Transverse colon (tissue), 4 donors: ENCODE measurements around the gene CD6. TPM values are rescaled to one million over a fixed set of nuclear protein-coding genes. Genes with fewer than 3 reads are reported as not detected.
A peak's percentile ranks its signal among the peaks of the same experiment; 100 is the strongest.

Source experiments
- DNase-seq: peaks from one replicate; pipeline ENCODE4 v3.0.0-alpha.2; 2019
- H3K27ac ChIP-seq, 4 donors: fragments of 200-600 bp; sonication (generic); 2 replicates each; pipeline ENCODE4 v1.5.1; 2016 to 2018; ENCODE audit warnings: inconsistent platforms in 4 of 4
- H3K27me3 ChIP-seq: fragments of 200-600 bp; sonication (generic); 2 replicates; pipeline ENCODE4 v1.5.1; 2017; ENCODE audit warnings: inconsistent platforms
- H3K36me3 ChIP-seq, 4 donors: fragments of 200-600 bp; sonication (generic); 2 replicates each; pipeline ENCODE4 v1.5.1; 2017 to 2019; ENCODE audit warnings: inconsistent platforms in 4 of 4
- H3K4me1 ChIP-seq, 4 donors: fragments of 200-600 bp; sonication (generic); 2 replicates each; pipeline ENCODE4 v1.5.1; 2017 to 2020; ENCODE audit warnings: inconsistent platforms in 4 of 4
- H3K4me3 ChIP-seq, 4 donors: fragments of 200-600 bp; sonication (generic); 1 replicate in 1 of 4; 2 replicates in 3 of 4; pipeline versions ENCODE4 v1.5.1 to v1.6.1; 2017 to 2019; ENCODE audit warnings: inconsistent platforms in 4 of 4
- H3K9me3 ChIP-seq, 2 donors: fragments of 200-600 bp; sonication (generic); 2 replicates each; pipeline ENCODE4 v1.5.1; 2017 to 2019; ENCODE audit warnings: inconsistent platforms in 2 of 2
- CTCF ChIP-seq, 5 experiments: fragments of 200-600 bp in 3 of 5; fragments of 450-650 bp in 2 of 5; sonication (generic) in 3 of 5; IDR thresholded peaks; 1 replicate in 2 of 5; 2 replicates in 3 of 5; pipeline ENCODE4 v1.5.1; 2016 to 2017; ENCODE audit warnings: antibody characterized with exemption in 5 of 5, inconsistent platforms in 3 of 5, mild to moderate bottlenecking in 2 of 5, moderate library complexity in 1 of 5
- EP300 ChIP-seq: sonication (generic); formaldehyde crosslinking; IDR thresholded peaks from one replicate; pipeline ENCODE4 v1.6.1; 2017; ENCODE audit warnings: antibody characterized with exemption, low read depth
- POLR2A ChIP-seq: fragments of 450-650 bp; IDR thresholded peaks from one replicate; pipeline ENCODE4 v1.6.1; 2016; ENCODE audit warnings: antibody characterized with exemption, mild to moderate bottlenecking, moderate library complexity
- POLR2AphosphoS5 ChIP-seq, 3 donors: sonication (generic); formaldehyde crosslinking; IDR thresholded peaks; one replicate each; pipeline ENCODE4 v1.6.1; 2016; ENCODE audit warnings: antibody characterized with exemption in 3 of 3
- WGBS, 2 donors: methylation state at CpG; one replicate each; pipeline ENCODE4 v1.1.5; 2018; ENCODE audit warnings: low coverage in 1 of 2; 5-methylcytosine and 5-hydroxymethylcytosine counted together
- in situ Hi-C, 4 donors: fragments of 200-750 bp; cut with MboI; loops; one replicate each; pipeline versions ENCODE4 v1.15.0 to v1.15.1; 2017; ENCODE audit warnings: low sequenced_read_pairs in 3 of 4, low pct_ligation_motif_present in 1 of 4, low pct_unique_long_range_greater_than_20kb in 1 of 4
- intact Hi-C: fragments of 100-400 bp; cut with DNase I; formaldehyde crosslinking; loops from one replicate; pipeline ENCODE4 v1.15.1; 2023; ENCODE audit warnings: low total_unique reads
- total RNA-seq, 4 donors: library from RNA; depleted of rRNA; stranded (reverse); fragments of >200 nt; gene quantifications; one replicate each; pipeline ENCODE4 v1.1.0, GENCODE V29; 2016

CD6 gene
- total RNA-seq, 4 donors from 2014 or later, result 1.9 to 4.3 (median 3.0) TPM; not detected in 1

DNA sequence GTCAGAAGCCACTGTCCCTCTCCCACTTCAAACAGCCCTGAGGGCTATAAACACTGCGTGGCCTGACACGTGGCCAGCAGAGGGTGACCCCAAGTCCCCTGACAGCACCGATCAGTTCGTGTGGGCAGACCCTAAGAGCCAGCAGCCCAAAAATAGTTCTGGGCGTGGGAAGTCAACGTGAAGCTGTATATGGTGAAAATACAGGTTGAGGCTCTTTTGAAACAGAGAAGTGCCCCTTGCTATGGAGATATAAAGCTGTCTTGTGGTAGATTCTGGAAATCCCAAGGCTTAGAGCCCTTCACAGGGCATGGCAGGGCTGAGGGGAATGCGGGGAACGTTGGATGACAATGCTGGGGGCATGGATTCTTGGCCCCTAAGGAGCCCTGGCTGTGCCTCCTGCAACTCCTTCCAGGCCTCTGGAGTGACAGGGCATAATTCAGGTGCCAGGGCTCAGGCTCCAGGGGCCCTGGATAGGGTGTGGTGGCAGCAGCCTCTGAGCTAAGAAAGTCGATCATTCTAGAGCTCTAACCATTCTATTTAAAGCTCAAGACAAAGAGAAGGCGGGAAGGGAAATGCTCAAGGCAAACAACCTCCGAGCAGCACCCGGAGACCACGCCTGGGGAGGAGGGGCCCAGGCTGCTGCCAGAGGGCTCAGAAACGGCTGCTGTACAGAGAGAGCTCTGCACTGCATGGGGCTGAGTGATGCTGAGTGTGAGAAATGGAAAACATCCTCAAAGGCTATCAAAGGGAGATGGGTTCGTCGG, 70.5 kb downstream of the CD6 start:
- DNase-seq, result peak; percentile 62
- H3K4me1 ChIP-seq, result peaks cover 0 to 10% (median 9%) of the 10 kb centered on the region in 4 donors
- H3K36me3 ChIP-seq, result no peaks in the 10 kb centered on the region
- no peaks in the 10 kb centered on the region for H3K27me3 ChIP-seq
- no peaks in the 10 kb centered on the region for H3K9me3 ChIP-seq
- in situ Hi-C loops (no loop called here), intact Hi-C loops (loop anchor here (10.0 kb wide), 1 partner anchor 47 kb away; no protein-coding TSS in a partner anchor)
- TF ChIP-seq POLR2AphosphoS5 (IDR thresholded peaks at IDR 0.05) (peak in 2 of 3 donors; percentile 22 to 32), EP300 (no peak)
- WGBS, 2 donors, result 35 to 88% methylated on average over 3 to 16 of the region's 16 CpGs
- peak overlapping the region; percentile 24 to 63 (median 33) for H3K27ac ChIP-seq
- H3K4me3 ChIP-seq, result peak overlapping the region in 1 of 4 donors; percentile 1

DNA sequence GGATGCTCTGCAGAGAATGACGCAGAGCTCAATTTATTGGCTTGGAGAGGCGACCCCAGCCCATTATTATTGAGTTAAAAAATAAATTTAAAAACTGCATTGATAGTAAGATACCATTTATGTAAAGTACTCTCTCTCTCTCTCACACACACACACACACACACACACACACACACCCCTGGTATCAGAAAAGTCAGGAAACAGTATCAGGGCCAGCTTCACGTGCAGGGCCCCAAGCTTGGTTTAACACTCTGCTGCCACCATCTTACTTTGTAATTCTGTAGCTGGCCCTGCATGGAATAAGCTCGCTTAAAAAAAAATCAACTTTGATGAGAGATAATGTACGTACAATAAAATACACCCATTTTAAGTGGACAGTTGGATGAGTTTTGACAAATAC, 71.1 kb downstream of the CD6 start:
- 57 to 60% methylated on average over 3 to 5 of the region's 5 CpGs for WGBS, 2 donors
- peak overlapping the region in 3 of 4 donors; percentile 24 to 63 (median 36) for H3K27ac ChIP-seq
- no peaks in the 10 kb centered on the region for H3K9me3 ChIP-seq
- no peaks in the 10 kb centered on the region for H3K36me3 ChIP-seq
- intact Hi-C loops, result loop anchor here (10.0 kb wide), 1 partner anchor 48 kb away; no protein-coding TSS in a partner anchor
- no peaks in the 10 kb centered on the region for H3K27me3 ChIP-seq
- DNase-seq, result no peak
- TF ChIP-seq POLR2AphosphoS5 (IDR thresholded peaks at IDR 0.05) (no peak), EP300 (no peak), CTCF (IDR thresholded peaks at IDR 0.05) (no peak), POLR2A (no peak)
- H3K4me1 ChIP-seq, result peaks cover 0 to 10% (median 9%) of the 10 kb centered on the region in 4 donors
- in situ Hi-C loops, result no loop called here
- H3K4me3 ChIP-seq, result no peak overlapping the region

- intact Hi-C loops (loop anchor here (10.0 kb wide), 1 partner anchor 48 kb away; no protein-coding TSS in a partner anchor), in situ Hi-C loops (no loop called here)
- Histone ChIP-seq H3K27ac (peak overlapping the region in 1 of 4 donors; percentile 5), H3K9me3 (no peaks in the 10 kb centered on the region), H3K27me3 (no peaks in the 10 kb centered on the region), H3K4me3 (no peak overlapping the region), H3K4me1 (peaks cover 0 to 10% (median 9%) of the 10 kb centered on the region in 4 donors), H3K36me3 (no peaks in the 10 kb centered on the region)
- TF ChIP-seq POLR2A (no peak), CTCF (IDR thresholded peaks at IDR 0.05) (no peak), POLR2AphosphoS5 (IDR thresholded peaks at IDR 0.05) (no peak), EP300 (no peak)
- DNase-seq, result no peak
- 78 to 89% methylated on average over 9 to 14 of the region's 14 CpGs for WGBS, 2 donors
These were observed 71.6 kb downstream of the CD6 start for GRCh38 chr11:61042961-61043540.

- intact Hi-C loops, result loop anchor here (10.0 kb wide), 1 partner anchor 50 kb away; no protein-coding TSS in a partner anchor
- WGBS, 2 donors, result 75 to 88% methylated on average over 5 to 7 of the region's 7 CpGs
- Histone ChIP-seq H3K4me1 (peaks cover 0 to 10% (median 9%) of the 10 kb centered on the region in 4 donors), H3K27me3 (no peaks in the 10 kb centered on the region), H3K36me3 (no peaks in the 10 kb centered on the region), H3K9me3 (no peaks in the 10 kb centered on the region), H3K4me3 (no peak overlapping the region), H3K27ac (no peak overlapping the region)
- no peak for DNase-seq
- no peak for TF ChIP-seq EP300
- TF ChIP-seq CTCF (IDR thresholded peaks at IDR 0.05), result no peak
- no peak for TF ChIP-seq POLR2AphosphoS5 (IDR thresholded peaks at IDR 0.05)
- no peak for TF ChIP-seq POLR2A
- in situ Hi-C loops, result no loop called here
These were observed 73.8 kb downstream of the CD6 start for GRCh38 chr11:61045271-61045670.
